Measurements from ENCODE around the gene ABCA9.

GRCh38 chr17:69045646-69046045 lies 15.1 kb downstream of the ABCA9 start:
- no peak for TF ChIP-seq CTCF (IDR thresholded peaks at IDR 0.05; ENCODE audit: insufficient read depth, low read length, poor library complexity, severe bottlenecking)
- TF ChIP-seq EZH2phosphoT487 (conservative IDR thresholded peaks at IDR 0.05; ENCODE audit: low read length) = no peak

All from SU-DHL-6 (cell line).